HFF-Myc (cell line): ENCODE results near the gene TICRR.

Experiments used
- DNase-seq: peaks from one replicate; pipeline ENCODE4 v3.0.0-alpha.2; 2011; ENCODE audit warnings: low read depth; ENCODE audit errors: extremely low read depth
- H3K4me3 ChIP-seq: replicated peaks from 2 replicates; pipeline ENCODE4 v1.5.1; 2011; ENCODE audit warnings: low read depth, mild to moderate bottlenecking, control low read depth, low read length
- TF ChIP-seq, protein P1 (sequence below): IDR thresholded peaks from 2 replicates; pipeline ENCODE4 v1.5.1; 2012; ENCODE audit warnings: mild to moderate bottlenecking, low read depth, low read length, control low read depth; ENCODE audit errors: missing control alignments

TICRR gene

GRCh38 chr15:89566181-89566580 is 9.1 kb upstream of the TICRR start:
- no peak overlapping the region for H3K4me3 ChIP-seq
- TF ChIP-seq, protein P1, sequence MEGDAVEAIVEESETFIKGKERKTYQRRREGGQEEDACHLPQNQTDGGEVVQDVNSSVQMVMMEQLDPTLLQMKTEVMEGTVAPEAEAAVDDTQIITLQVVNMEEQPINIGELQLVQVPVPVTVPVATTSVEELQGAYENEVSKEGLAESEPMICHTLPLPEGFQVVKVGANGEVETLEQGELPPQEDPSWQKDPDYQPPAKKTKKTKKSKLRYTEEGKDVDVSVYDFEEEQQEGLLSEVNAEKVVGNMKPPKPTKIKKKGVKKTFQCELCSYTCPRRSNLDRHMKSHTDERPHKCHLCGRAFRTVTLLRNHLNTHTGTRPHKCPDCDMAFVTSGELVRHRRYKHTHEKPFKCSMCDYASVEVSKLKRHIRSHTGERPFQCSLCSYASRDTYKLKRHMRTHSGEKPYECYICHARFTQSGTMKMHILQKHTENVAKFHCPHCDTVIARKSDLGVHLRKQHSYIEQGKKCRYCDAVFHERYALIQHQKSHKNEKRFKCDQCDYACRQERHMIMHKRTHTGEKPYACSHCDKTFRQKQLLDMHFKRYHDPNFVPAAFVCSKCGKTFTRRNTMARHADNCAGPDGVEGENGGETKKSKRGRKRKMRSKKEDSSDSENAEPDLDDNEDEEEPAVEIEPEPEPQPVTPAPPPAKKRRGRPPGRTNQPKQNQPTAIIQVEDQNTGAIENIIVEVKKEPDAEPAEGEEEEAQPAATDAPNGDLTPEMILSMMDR: no peak
- no peak for DNase-seq

DNA sequence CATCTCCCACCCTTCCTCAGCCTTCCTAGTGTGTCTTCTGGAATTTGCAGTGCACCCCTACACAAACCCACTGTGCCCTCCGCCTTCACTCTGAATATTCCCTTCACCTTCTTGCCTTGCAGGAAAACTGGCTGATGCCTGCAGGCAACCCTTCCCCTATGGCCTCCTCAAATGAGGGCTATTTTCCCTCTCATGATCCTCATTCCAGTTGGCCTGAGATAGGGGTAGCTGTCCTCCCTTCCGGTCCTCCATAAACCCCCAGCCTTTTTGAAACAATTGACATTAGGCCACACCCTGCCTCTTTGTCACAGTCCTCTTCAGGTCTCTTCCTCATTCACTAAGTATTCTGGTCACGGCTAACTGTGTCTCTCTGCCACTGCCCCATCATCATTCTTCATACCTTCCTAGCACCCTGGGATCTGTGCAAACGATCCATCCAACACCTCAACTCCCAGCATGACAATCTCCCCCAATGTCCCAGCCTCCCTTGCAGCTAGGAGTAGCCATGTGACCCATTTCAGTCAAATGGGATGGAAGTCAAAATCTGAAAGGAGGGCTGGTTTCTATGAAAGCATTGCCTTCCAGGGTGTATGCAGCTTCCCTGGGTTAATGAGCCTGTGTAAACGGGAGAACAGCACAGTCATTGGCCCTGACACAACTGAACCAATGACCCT is 8.5 kb upstream of the TICRR start:
- H3K4me3 ChIP-seq: no peak overlapping the region
- TF ChIP-seq, protein P1: no peak
- DNase-seq: no peak

DNA sequence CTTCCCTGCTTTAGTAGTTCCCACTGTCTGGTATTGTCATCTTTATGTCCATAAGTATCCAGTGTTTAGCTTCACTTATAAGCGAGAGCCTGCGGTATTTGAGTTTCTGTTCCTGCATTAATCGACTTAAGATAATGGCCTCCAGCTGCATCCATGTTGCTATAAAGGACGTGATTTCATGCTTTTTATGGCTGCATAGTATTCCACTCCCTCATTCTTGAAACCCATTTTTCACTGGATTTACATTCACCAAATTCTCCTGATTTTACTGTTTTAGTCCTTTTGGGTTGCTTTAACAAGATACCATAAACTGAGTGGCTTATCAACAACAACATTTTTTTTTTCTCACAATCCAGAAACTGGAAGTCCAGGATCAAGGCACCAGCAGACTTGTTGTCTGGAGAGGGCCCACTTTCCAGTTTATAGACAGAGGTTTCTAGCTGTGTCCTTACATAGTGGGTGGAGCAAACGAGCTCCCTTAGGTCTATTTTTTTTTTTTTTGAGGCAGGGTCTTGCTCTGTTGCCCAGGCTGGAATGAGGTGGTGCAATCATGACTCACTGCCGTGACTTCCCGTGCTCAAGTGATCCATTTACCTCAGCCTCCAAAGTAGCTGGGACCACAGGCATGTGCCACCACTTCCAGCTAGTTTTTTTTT is 6.1 kb upstream of the TICRR start:
- no peak overlapping the region for H3K4me3 ChIP-seq
- TF ChIP-seq, protein P1: no peak
- no peak for DNase-seq

DNA sequence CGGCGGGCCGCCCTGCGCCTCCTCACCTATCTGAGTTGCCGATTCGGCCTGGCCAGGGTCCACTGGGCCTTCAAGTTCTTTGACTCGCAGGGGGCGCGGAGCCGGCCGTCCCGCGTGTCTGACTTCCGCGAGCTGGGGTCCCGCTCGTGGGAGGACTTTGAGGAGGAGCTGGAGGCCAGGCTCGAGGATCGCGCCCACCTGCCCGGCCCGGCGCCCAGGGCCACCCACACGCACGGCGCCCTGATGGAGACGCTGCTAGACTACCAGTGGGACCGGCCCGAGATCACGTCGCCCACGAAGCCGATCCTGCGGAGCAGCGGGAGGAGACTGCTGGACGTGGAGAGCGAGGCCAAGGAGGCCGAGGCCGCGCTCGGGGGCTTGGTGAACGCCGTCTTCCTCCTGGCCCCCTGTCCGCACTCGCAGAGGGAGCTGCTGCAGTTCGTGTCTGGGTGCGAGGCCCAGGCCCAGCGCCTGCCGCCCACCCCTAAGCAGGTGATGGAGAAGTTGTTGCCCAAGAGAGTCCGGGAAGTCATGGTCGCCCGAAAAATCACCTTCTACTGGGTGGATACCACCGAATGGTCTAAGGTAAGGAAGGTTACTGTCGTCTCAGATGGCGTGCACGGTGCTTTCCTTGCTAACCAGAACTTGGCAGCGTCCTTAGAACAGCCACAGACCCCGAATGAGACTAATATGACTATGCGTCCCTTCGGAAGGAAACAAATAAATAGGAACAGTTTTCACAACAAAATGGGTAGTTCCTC is 567 bp downstream of the TICRR start:
- no peak for DNase-seq
- H3K4me3 ChIP-seq: peak overlapping the region; percentile 68
- TF ChIP-seq, protein P1: no peak

DNA sequence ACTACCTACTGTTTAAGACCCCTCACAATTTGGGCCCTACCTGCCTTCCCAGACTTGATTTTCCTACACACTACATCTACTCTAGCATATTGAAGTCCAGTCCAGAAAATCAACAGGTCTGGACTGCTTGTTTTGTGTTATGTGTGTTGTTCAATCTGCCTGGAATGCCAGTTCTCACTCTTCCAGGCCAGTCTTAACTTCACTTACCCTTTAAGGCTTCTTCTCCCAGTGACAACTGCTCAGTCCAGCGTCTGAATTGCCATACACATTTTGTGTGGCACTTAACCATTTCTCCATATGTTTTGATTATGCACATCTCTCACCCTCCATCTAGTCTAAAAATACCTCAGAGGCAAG is 1.1 kb downstream of the TICRR start:
- DNase-seq: no peak
- peak overlapping the region; percentile 68 for H3K4me3 ChIP-seq
- TF ChIP-seq, protein P1: no peak

DNA sequence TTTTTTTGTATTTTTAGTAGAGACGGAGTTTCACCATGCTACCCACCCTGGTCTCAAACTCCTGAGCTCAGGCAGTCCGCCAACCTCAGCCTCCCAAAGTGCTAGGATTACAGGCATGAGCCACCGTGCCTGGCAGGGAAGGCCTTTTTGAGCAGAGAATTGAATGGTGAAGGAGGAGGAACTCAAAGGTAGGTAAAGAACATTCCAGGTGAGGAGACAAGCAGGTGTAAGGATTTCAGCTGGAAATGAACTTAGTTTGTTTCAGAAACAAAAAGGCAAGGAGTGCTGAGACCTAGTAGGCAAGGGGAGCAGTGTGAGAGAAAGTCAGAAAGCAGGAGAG is 2.5 kb downstream of the TICRR start:
- H3K4me3 ChIP-seq: peak overlapping the region; percentile 68
- TF ChIP-seq, protein P1: no peak
- DNase-seq: no peak
